Peyer's patch (tissue), 4 donors: ENCODE data around the gene DHRS4.
"Not testable (repeated sequence)": the region's sequence is repeated elsewhere in the genome, so short reads cannot be mapped to it uniquely, and the experiment has no call there.

Experiments
- CTCF ChIP-seq, 6 experiments: fragments of 450-650 bp in 4 of 6; fragments of 200-600 bp in 2 of 6; sonication (generic) in 1 of 6; IDR thresholded peaks; one replicate each; pipeline ENCODE4 v1.5.1; 2017 to 2019; ENCODE audit warnings: antibody characterized with exemption in 6 of 6, mild to moderate bottlenecking in 3 of 6, moderate library complexity in 1 of 6
- POLR2A ChIP-seq, 2 donors: fragments of 450-650 bp; IDR thresholded peaks; one replicate each; pipeline ENCODE4 v1.5.1; 2017; ENCODE audit warnings: antibody characterized with exemption in 2 of 2, mild to moderate bottlenecking in 2 of 2, moderate library complexity in 2 of 2

- TF ChIP-seq CTCF, POLR2A (IDR thresholded peaks at IDR 0.05): not testable (repeated sequence)
Observed at GRCh38 chr14:23951136-23951466, 2.5 kb upstream of the DHRS4 start.
